CD4-positive, alpha-beta memory T cell (primary cell): ENCODE data around the gene PCDHGA6. TPM values are rescaled to one million over a fixed set of nuclear protein-coding genes. Genes with fewer than 3 reads are reported as not detected.
"Not testable (repeated sequence)": the region's sequence is repeated elsewhere in the genome, so short reads cannot be mapped to it uniquely, and the experiment has no call there.

Experiments used
- CTCF ChIA-PET: fragments of 350-600 bp; sonication (Branson Sonifier 250); formaldehyde crosslinking; loops from one replicate; lab custom pipeline; 2021; ENCODE audit warnings: inconsistent platforms; ENCODE audit not compliant: partially characterized antibody; lab: Charles Lee
- POLR2A ChIA-PET: fragments of 350-600 bp; sonication (Branson Sonifier 250); formaldehyde crosslinking; loops from one replicate; lab custom pipeline; 2021; ENCODE audit not compliant: partially characterized antibody; lab: Charles Lee
- DNase-seq, 5 donors: peaks; one replicate each; pipeline versions ENCODE4 v3.0.0 to v3.0.0-alpha.2; 2020 to 2022; ENCODE audit warnings: mixed read lengths in 1 of 5
- H3K27ac ChIP-seq: one replicate; pipeline ENCODE4 v1.7.0; 2013; ENCODE audit warnings: low read depth, low read length
- H3K27me3 ChIP-seq: 2 replicates; pipeline ENCODE4 v1.7.0; 2013; ENCODE audit warnings: mild to moderate bottlenecking, low read length, moderate library complexity; ENCODE audit not compliant: insufficient read depth
- H3K36me3 ChIP-seq: 2 replicates; pipeline ENCODE4 v1.7.0; 2013; ENCODE audit warnings: mild to moderate bottlenecking, low read length, moderate library complexity; ENCODE audit not compliant: insufficient read depth
- H3K4me1 ChIP-seq: 2 replicates; pipeline ENCODE4 v1.7.0; 2013; ENCODE audit warnings: mild to moderate bottlenecking, low read length, moderate library complexity; ENCODE audit not compliant: insufficient read depth
- H3K4me3 ChIP-seq, 2 donors: one replicate each; pipeline ENCODE4 v1.7.0; 2013; ENCODE audit warnings: low read length in 2 of 2, mild to moderate bottlenecking in 1 of 2
- H3K9me3 ChIP-seq, 2 donors: one replicate each; pipeline ENCODE4 v1.7.0; 2013; ENCODE audit warnings: low read length in 2 of 2, control low read depth in 1 of 2; ENCODE audit not compliant: control insufficient read depth in 1 of 2
- H3K27ac Mint-ChIP-seq, 7 donors: one replicate each; pipeline ENCODE4 v1.8.0; 2020 to 2021; ENCODE audit warnings: mixed read lengths in 7 of 7, mild to moderate bottlenecking in 6 of 7, inconsistent platforms in 3 of 7, moderate library complexity in 3 of 7
- H3K27me3 Mint-ChIP-seq, 2 donors: one replicate each; pipeline ENCODE4 v1.8.0; 2020 to 2021; ENCODE audit warnings: mixed read lengths in 2 of 2
- H3K36me3 Mint-ChIP-seq, 2 donors: one replicate each; pipeline ENCODE4 v1.8.0; 2020 to 2021; ENCODE audit warnings: mixed read lengths in 2 of 2, inconsistent platforms in 1 of 2, mild to moderate bottlenecking in 1 of 2
- H3K4me1 Mint-ChIP-seq, 4 donors: one replicate each; pipeline ENCODE4 v1.8.0; 2020 to 2021; ENCODE audit warnings: mixed read lengths in 4 of 4, mild to moderate bottlenecking in 1 of 4
- H3K4me3 Mint-ChIP-seq, 8 donors: one replicate each; pipeline ENCODE4 v1.8.0; 2020 to 2021; ENCODE audit warnings: mixed read lengths in 8 of 8, mild to moderate bottlenecking in 7 of 8, moderate library complexity in 6 of 8, inconsistent platforms in 3 of 8
- H3K9me3 Mint-ChIP-seq, 8 donors: one replicate each; pipeline ENCODE4 v1.8.0; 2020 to 2021; ENCODE audit warnings: mixed read lengths in 8 of 8, mild to moderate bottlenecking in 5 of 8, inconsistent platforms in 3 of 8, moderate library complexity in 1 of 8
- intact Hi-C: fragments of 100-400 bp; cut with micrococcal nuclease; formaldehyde crosslinking; loops from one replicate; pipeline ENCODE4 v1.15.1; 2023
- polyA plus RNA-seq, 2 donors: library from polyadenylated mRNA; unstranded; fragments of 300-500 nt; fragmentation: Illumina TruSeq; gene quantifications; one replicate each; pipeline ENCODE4 v1.2.3, GENCODE V29; 2021
- total RNA-seq, 2 experiments: library from RNA; stranded (reverse); gene quantifications; one replicate each; pipeline ENCODE4 v1.2.3, GENCODE V29; 2021

Gene PCDHGA6
- total and polyA plus RNA-seq, 4 experiments from 2014 or later = 0.03 to 0.76 (median 0.50) TPM; not detected in 1

- H3K4me3 Mint-ChIP-seq = peak overlapping the region in 7 of 8 donors; percentile 1 to 50 (median 34)
- intact Hi-C loops = loop anchor here (10.0 kb wide), 1 partner anchor 90 kb away; the partner anchor contains the start of gene TAF7
- H3K36me3 ChIP-seq, H3K4me3 ChIP-seq, DNase-seq, POLR2A ChIA-PET, H3K27ac ChIP-seq, H3K9me3 ChIP-seq, H3K4me1 ChIP-seq: not testable (repeated sequence)
- H3K9me3 Mint-ChIP-seq = peaks cover 2 to 54% (median 45%) of the 10 kb centered on the region in 8 donors
- peaks cover 28% of the 10 kb centered on the region for H3K27me3 ChIP-seq
- peak overlapping the region in 1 of 7 donors; percentile 78 for H3K27ac Mint-ChIP-seq
- H3K27me3 Mint-ChIP-seq = peaks cover 36 to 56% of the 10 kb centered on the region in 2 donors
- H3K4me1 Mint-ChIP-seq = peaks cover 11 to 20% (median 14%) of the 10 kb centered on the region in 4 donors
- CTCF ChIA-PET = interaction anchor here (2.2 to 4.6 kb wide), 4 partner anchors 16 to 99 kb away, joined by 7 to 37 read pairs (median 15); partner anchors contain the start of genes PCDHGA12 and PCDHGB5
- H3K36me3 Mint-ChIP-seq = peaks cover 19% of the 10 kb centered on the region in 2 donors
These were observed 41.0 kb downstream of the PCDHGA6 start for GRCh38 chr5:141414548-141415274.

DNA sequence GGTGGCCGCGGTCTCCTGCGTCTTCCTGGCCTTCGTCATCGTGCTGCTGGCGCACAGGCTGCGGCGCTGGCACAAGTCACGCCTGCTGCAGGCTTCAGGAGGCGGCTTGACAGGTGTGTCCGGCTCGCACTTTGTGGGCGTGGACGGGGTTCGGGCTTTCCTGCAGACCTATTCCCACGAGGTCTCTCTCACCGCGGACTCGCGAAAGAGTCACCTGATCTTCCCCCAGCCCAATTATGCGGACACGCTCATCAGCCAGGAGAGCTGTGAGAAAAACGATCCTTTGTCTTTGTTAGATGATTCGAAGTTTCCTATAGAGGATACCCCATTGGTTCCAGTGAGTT is 41.6 kb downstream of the PCDHGA6 start:
- Mint-ChIP-seq H3K4me1 (peaks cover 11 to 20% (median 13%) of the 10 kb centered on the region in 4 donors), H3K9me3 (peaks cover 2 to 55% (median 46%) of the 10 kb centered on the region in 8 donors), H3K27ac (peak overlapping the region in 1 of 7 donors; percentile 46), H3K27me3 (peaks cover 34 to 56% of the 10 kb centered on the region in 2 donors), H3K4me3 (peak overlapping the region in 4 of 8 donors; percentile 34 to 71 (median 54)), H3K36me3 (peaks cover 17 to 20% of the 10 kb centered on the region in 2 donors)
- intact Hi-C loops = loop anchor here (10.0 kb wide), 1 partner anchor 90 kb away; the partner anchor contains the start of gene TAF7
- H3K4me3 ChIP-seq, H3K4me1 ChIP-seq, DNase-seq, H3K27ac ChIP-seq, POLR2A ChIA-PET, H3K36me3 ChIP-seq, H3K9me3 ChIP-seq: not testable (repeated sequence)
- peaks cover 32% of the 10 kb centered on the region for H3K27me3 ChIP-seq
- CTCF ChIA-PET = interaction anchor here (3.1 to 4.6 kb wide), 2 partner anchors 15 to 98 kb away, joined by 14 to 37 read pairs; partner anchors contain the start of gene PCDHGA12

GRCh38 chr5:141417494-141418172 is 43.9 kb downstream of the PCDHGA6 start, which contains the start of gene PCDHGB7:
TSS of gene PCDHGB7 (plus strand) at chr5:141417677. CDS start at chr5:141417860, 183 bp downstream.
- H3K9me3 ChIP-seq, H3K4me3 ChIP-seq, DNase-seq, H3K36me3 ChIP-seq, H3K27ac ChIP-seq: not testable (repeated sequence)
- peaks cover 16% of the 10 kb centered on the region for H3K4me1 ChIP-seq
- ChIA-PET POLR2A (interaction anchor here (2.1 kb wide), 1 partner anchor 98 kb away, joined by 4 read pairs; no protein-coding TSS in a partner anchor), CTCF (interaction anchor here (1.0 to 3.1 kb wide), 7 partner anchors 12 to 146 kb away, joined by 3 to 9 read pairs (median 6); partner anchors contain the start of gene PCDHGA12)
- Mint-ChIP-seq H3K9me3 (peaks cover 6 to 70% (median 62%) of the 10 kb centered on the region in 8 donors), H3K4me1 (peaks cover 12 to 24% (median 16%) of the 10 kb centered on the region in 4 donors), H3K27ac (peak within 1 kb of the TSS in 3 of 7 donors; percentile 32 to 70 (median 66)), H3K36me3 (peaks cover 23 to 33% of the 10 kb centered on the region in 2 donors), H3K4me3 (peak within 1 kb of the TSS; percentile 61 to 79 (median 69)), H3K27me3 (peaks cover 43 to 69% of the 10 kb centered on the region in 2 donors)
- intact Hi-C loops = loop anchor here (10.0 kb wide), 1 partner anchor 93 kb away; the partner anchor contains the start of gene TAF7
- peaks cover 48% of the 10 kb centered on the region for H3K27me3 ChIP-seq

GRCh38 chr5:141419074-141419880 is 45.6 kb downstream of the PCDHGA6 start:
- DNase-seq = no peak
- H3K4me3 ChIP-seq = no peak overlapping the region
- Mint-ChIP-seq H3K27me3 (peaks cover 44 to 61% of the 10 kb centered on the region in 2 donors), H3K4me3 (peak overlapping the region in 7 of 8 donors; percentile 17 to 75 (median 28)), H3K4me1 (peaks cover 4 to 11% (median 6%) of the 10 kb centered on the region in 4 donors), H3K9me3 (peaks cover 4 to 74% (median 63%) of the 10 kb centered on the region in 8 donors), H3K36me3 (peaks cover 22 to 26% of the 10 kb centered on the region in 2 donors), H3K27ac (peak overlapping the region in 4 of 7 donors; percentile 32 to 91 (median 75))
- ChIA-PET POLR2A (no interaction called here), CTCF (interaction anchor here (0.9 to 3.1 kb wide), 3 partner anchors 93 to 145 kb away, joined by 5 to 9 read pairs (median 6); no protein-coding TSS in a partner anchor)
- H3K9me3 ChIP-seq = peaks cover 0 to 4% of the 10 kb centered on the region in 2 donors
- intact Hi-C loops = loop anchor here (10.0 kb wide), 1 partner anchor 94 kb away; the partner anchor contains the start of gene TAF7
- peaks cover 48% of the 10 kb centered on the region for H3K27me3 ChIP-seq
- no peaks in the 10 kb centered on the region for H3K36me3 ChIP-seq
- H3K27ac ChIP-seq = no peak overlapping the region
- H3K4me1 ChIP-seq = peaks cover 8% of the 10 kb centered on the region

GRCh38 chr5:141420855-141421488 is 47.3 kb downstream of the PCDHGA6 start, which contains the start of gene PCDHGA11:
TSS of gene PCDHGA11 (plus strand) at chr5:141421051. CDS start at chr5:141421228, 177 bp downstream.
- Mint-ChIP-seq H3K27me3 (peaks cover 52 to 63% of the 10 kb centered on the region in 2 donors), H3K4me3 (peak within 1 kb of the TSS; percentile 77 to 83 (median 80)), H3K27ac (peak within 1 kb of the TSS in 5 of 7 donors; percentile 10 to 93 (median 84)), H3K4me1 (peaks cover 0 to 11% (median 3%) of the 10 kb centered on the region in 4 donors), H3K36me3 (peaks cover 19 to 25% of the 10 kb centered on the region in 2 donors), H3K9me3 (peaks cover 4 to 70% (median 56%) of the 10 kb centered on the region in 8 donors)
- Histone ChIP-seq H3K36me3 (no peaks in the 10 kb centered on the region), H3K9me3 (peaks cover 0 to 4% of the 10 kb centered on the region in 2 donors), H3K4me1 (peaks cover 8% of the 10 kb centered on the region), H3K27ac (no peak within 1 kb of the TSS), H3K27me3 (peaks cover 41% of the 10 kb centered on the region), H3K4me3 (peak within 1 kb of the TSS; percentile 33 to 42)
- DNase-seq = peak in 1 of 5 donors; percentile 31
- ChIA-PET POLR2A (interaction anchor here (1.3 kb wide), 1 partner anchor 143 kb away, joined by 4 read pairs; no protein-coding TSS in a partner anchor), CTCF (interaction anchor here (0.7 to 2.3 kb wide), 8 partner anchors 8 to 137 kb away, joined by 3 to 18 read pairs (median 6); partner anchors contain the start of genes PCDHGA10, PCDHGA12 and TAF7)
- intact Hi-C loops = no loop called here
